Measurements from ENCODE around the gene LCE2D.

LCE2D gene

GRCh38 chr1:152699746-152700145, 36.6 kb downstream of the LCE2D start:
- no peak for DNase-seq

- DNase-seq: no peak
Observed at GRCh38 chr1:152707860-152708259, 44.7 kb downstream of the LCE2D start, which contains the start of gene LCE4A. Gene LCE4A, plus strand, starts transcription at chr1:152708160. Its CDS starts 916 bp downstream, at chr1:152709076.
